ENCODE results near the gene KIF5A.

The KIF5A gene

GRCh38 chr12:57632958-57633840 lies 83.4 kb downstream of the KIF5A start, which contains the start of gene B4GALNT1:
TSS of gene B4GALNT1 (minus strand) at chr12:57633201. CDS start at chr12:57632132, 1,069 bp downstream.
- TF ChIP-seq EZH2 (IDR thresholded peaks at IDR 0.05; ENCODE audit: borderline replicate concordance, low read length) (no peak), CTCF (IDR thresholded peaks at IDR 0.05; ENCODE audit: low read length) (peak; percentile 86)
- no peak within 1 kb of the TSS for H3K27ac ChIP-seq (ENCODE audit: low read depth, low read length, poor library complexity, severe bottlenecking)
- no peaks in the 10 kb centered on the region for H3K36me3 ChIP-seq (ENCODE audit: insufficient read depth, low read length)
- peak within 1 kb of the TSS; percentile 71 for H3K4me3 ChIP-seq (ENCODE audit: low read depth, low read length, poor library complexity, severe bottlenecking)
- no peaks in the 10 kb centered on the region for H4K20me1 ChIP-seq (ENCODE audit: insufficient read depth, low read length)
- H3F3A ChIP-seq (ENCODE audit: insufficient read depth, low read length): no peaks in the 10 kb centered on the region
- peaks cover 17% of the 10 kb centered on the region for H3K4me1 ChIP-seq (ENCODE audit: insufficient read depth, low read length, severe bottlenecking)
- H3K9ac ChIP-seq (ENCODE audit: low read length): peak within 1 kb of the TSS; percentile 75
- no peaks in the 10 kb centered on the region; the same call in 1 of the 2 replicates for H3K27me3 ChIP-seq (ENCODE audit: insufficient read depth, low read length)
- H2AFZ ChIP-seq (ENCODE audit: low read length): peak within 1 kb of the TSS; percentile 67
- H3K9me3 ChIP-seq (ENCODE audit: low read length): no peaks in the 10 kb centered on the region
- H3K79me2 ChIP-seq (ENCODE audit: insufficient read depth, low read length): no peaks in the 10 kb centered on the region
- no peaks in the 10 kb centered on the region for H3K9me2 ChIP-seq (ENCODE audit: low read depth, low read length)
- peak within 1 kb of the TSS; percentile 87 for H3K4me2 ChIP-seq (ENCODE audit: low read length)

All from OCI-LY1 (cell line).